Mesothelial cell of epicardium (in vitro differentiated cells): ENCODE measurements around the gene TRIM5. TPM values are rescaled to one million over a fixed set of nuclear protein-coding genes. Genes with fewer than 3 reads are reported as not detected.

Experiments used
- DNase-seq, 2 experiments: peaks; one replicate each; pipeline ENCODE4 v3.0.0; 2021; ENCODE audit warnings: low spot score in 2 of 2; ENCODE audit not compliant: unreplicated experiment in 2 of 2
- H3K27ac Mint-ChIP-seq: 2 replicates; pipeline ENCODE4 v1.8.0; 2021; ENCODE audit warnings: mixed read lengths
- H3K27me3 Mint-ChIP-seq: 2 replicates; pipeline ENCODE4 v1.8.0; 2021; ENCODE audit warnings: low read depth, mixed read lengths
- H3K36me3 Mint-ChIP-seq: 2 replicates; pipeline ENCODE4 v1.8.0; 2021; ENCODE audit warnings: mixed read lengths
- H3K4me1 Mint-ChIP-seq: 2 replicates; pipeline ENCODE4 v1.8.0; 2021; ENCODE audit warnings: mixed read lengths
- H3K4me3 Mint-ChIP-seq: 2 replicates; pipeline ENCODE4 v1.8.0; 2021; ENCODE audit warnings: mild to moderate bottlenecking, moderate library complexity, mixed read lengths
- H3K9me3 Mint-ChIP-seq: 2 replicates; pipeline ENCODE4 v1.8.0; 2021; ENCODE audit warnings: mixed read lengths
- CTCF ChIP-seq: fragments of 200-600 bp; sonication (generic); IDR thresholded peaks from one replicate; pipeline ENCODE4 v1.5.0; 2021; ENCODE audit warnings: antibody characterized with exemption; ENCODE audit not compliant: unreplicated experiment
- total RNA-seq: library from RNA; stranded (reverse); gene quantifications from 3 replicates; pipeline ENCODE4 v1.2.1, GENCODE V29; 2021

Gene TRIM5
- total RNA-seq, 1 donor from 2014 or later, result 74.0 TPM

GRCh38 chr11:5690736-5691135 is 5.9 kb upstream of the TRIM5 start:
- Mint-ChIP-seq H3K4me3 (peak overlapping the region; percentile 45), H3K36me3 (peaks cover 3% of the 10 kb centered on the region), H3K4me1 (peaks cover 30% of the 10 kb centered on the region), H3K9me3 (no peaks in the 10 kb centered on the region), H3K27me3 (no peaks in the 10 kb centered on the region), H3K27ac (peak overlapping the region; percentile 96)
- DNase-seq, result no peak
- TF ChIP-seq CTCF, result no peak

GRCh38 chr11:5690216-5690615 is 5.3 kb upstream of the TRIM5 start:
- no peak for DNase-seq
- peaks cover 32% of the 10 kb centered on the region for H3K4me1 Mint-ChIP-seq
- H3K27ac Mint-ChIP-seq, result peak overlapping the region; percentile 96
- peak overlapping the region; percentile 45 for H3K4me3 Mint-ChIP-seq
- peaks cover 3% of the 10 kb centered on the region for H3K36me3 Mint-ChIP-seq
- no peaks in the 10 kb centered on the region for H3K9me3 Mint-ChIP-seq
- no peak for TF ChIP-seq CTCF
- H3K27me3 Mint-ChIP-seq, result no peaks in the 10 kb centered on the region

- H3K27ac Mint-ChIP-seq, result peak within 1 kb of the TSS; percentile 96
- no peaks in the 10 kb centered on the region for H3K9me3 Mint-ChIP-seq
- peaks cover 3% of the 10 kb centered on the region for H3K36me3 Mint-ChIP-seq
- H3K4me1 Mint-ChIP-seq, result peaks cover 37% of the 10 kb centered on the region
- no peaks in the 10 kb centered on the region for H3K27me3 Mint-ChIP-seq
- H3K4me3 Mint-ChIP-seq, result peak within 1 kb of the TSS; percentile 45
- no peak for TF ChIP-seq CTCF
- no peak for DNase-seq
These were observed 4.7 kb upstream of the TRIM5 start, which contains the start of gene TRIM22 for GRCh38 chr11:5689551-5689983. TSS of gene TRIM22 (plus strand) at chr11:5689790. CDS start at chr11:5696233, 6,443 bp downstream.

GRCh38 chr11:5688482-5688881 is 3.6 kb upstream of the TRIM5 start:
- DNase-seq, result no peak
- H3K4me1 Mint-ChIP-seq, result peaks cover 46% of the 10 kb centered on the region
- no peak for TF ChIP-seq CTCF
- peak overlapping the region; percentile 84 for H3K27ac Mint-ChIP-seq
- H3K9me3 Mint-ChIP-seq, result no peaks in the 10 kb centered on the region
- no peaks in the 10 kb centered on the region for H3K27me3 Mint-ChIP-seq
- H3K4me3 Mint-ChIP-seq, result no peak overlapping the region
- peaks cover 5% of the 10 kb centered on the region for H3K36me3 Mint-ChIP-seq

- H3K4me1 Mint-ChIP-seq, result peaks cover 47% of the 10 kb centered on the region
- no peak overlapping the region for H3K27ac Mint-ChIP-seq
- peaks cover 8% of the 10 kb centered on the region for H3K36me3 Mint-ChIP-seq
- no peak for DNase-seq
- H3K27me3 Mint-ChIP-seq, result no peaks in the 10 kb centered on the region
- no peak for TF ChIP-seq CTCF
- H3K9me3 Mint-ChIP-seq, result no peaks in the 10 kb centered on the region
- no peak overlapping the region for H3K4me3 Mint-ChIP-seq
These were observed 1.6 kb upstream of the TRIM5 start for GRCh38 chr11:5686426-5686825.
